Measurements from ENCODE around the gene NCAPG2. TPM values are rescaled to one million over a fixed set of nuclear protein-coding genes. Genes with fewer than 3 reads are reported as not detected.
A peak's percentile ranks its signal among the peaks of the same experiment; 100 is the strongest.

Gene NCAPG2, protein sequence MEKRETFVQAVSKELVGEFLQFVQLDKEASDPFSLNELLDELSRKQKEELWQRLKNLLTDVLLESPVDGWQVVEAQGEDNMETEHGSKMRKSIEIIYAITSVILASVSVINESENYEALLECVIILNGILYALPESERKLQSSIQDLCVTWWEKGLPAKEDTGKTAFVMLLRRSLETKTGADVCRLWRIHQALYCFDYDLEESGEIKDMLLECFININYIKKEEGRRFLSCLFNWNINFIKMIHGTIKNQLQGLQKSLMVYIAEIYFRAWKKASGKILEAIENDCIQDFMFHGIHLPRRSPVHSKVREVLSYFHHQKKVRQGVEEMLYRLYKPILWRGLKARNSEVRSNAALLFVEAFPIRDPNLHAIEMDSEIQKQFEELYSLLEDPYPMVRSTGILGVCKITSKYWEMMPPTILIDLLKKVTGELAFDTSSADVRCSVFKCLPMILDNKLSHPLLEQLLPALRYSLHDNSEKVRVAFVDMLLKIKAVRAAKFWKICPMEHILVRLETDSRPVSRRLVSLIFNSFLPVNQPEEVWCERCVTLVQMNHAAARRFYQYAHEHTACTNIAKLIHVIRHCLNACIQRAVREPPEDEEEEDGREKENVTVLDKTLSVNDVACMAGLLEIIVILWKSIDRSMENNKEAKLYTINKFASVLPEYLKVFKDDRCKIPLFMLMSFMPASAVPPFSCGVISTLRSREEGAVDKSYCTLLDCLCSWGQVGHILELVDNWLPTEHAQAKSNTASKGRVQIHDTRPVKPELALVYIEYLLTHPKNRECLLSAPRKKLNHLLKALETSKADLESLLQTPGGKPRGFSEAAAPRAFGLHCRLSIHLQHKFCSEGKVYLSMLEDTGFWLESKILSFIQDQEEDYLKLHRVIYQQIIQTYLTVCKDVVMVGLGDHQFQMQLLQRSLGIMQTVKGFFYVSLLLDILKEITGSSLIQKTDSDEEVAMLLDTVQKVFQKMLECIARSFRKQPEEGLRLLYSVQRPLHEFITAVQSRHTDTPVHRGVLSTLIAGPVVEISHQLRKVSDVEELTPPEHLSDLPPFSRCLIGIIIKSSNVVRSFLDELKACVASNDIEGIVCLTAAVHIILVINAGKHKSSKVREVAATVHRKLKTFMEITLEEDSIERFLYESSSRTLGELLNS
- 1 to 10 TPM; 4.6 to 6.4 (median 5.6) TPM for total RNA-seq

DNA sequence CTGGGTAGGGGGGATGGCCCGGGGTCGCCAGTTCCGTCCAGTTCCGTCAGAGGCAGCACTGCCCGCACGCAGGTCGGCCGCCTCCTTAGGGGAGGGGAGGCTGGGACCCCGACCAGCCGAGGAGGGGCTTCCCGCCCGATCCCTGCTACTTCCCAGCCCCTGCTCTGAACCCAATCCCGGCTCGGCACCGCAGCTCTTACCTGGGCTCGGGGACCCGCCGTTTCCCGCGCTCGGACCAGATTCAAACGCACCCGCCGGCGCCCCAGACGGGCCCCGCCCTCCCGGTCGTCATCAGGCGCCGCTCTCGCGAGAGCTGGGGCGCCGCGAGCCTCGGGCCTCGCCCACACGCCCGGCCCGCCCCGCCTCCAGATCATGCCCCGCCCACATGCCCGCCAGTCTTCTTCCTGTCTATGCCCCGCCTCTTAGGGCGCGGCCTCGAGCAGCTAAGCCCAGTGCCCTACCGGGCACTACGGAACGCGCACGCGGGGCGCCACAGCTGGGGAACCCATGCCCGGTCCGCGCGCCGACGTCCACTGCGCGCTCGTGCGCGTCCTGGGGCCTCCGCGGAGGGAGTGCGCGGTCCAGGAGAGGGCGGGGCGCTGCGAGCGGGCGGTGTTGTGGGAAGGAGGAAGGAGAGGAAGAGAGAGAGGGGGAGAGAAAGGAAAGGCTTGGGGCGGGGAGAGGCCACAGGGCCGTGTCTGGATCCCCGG lies at the start of gene NCAPG2:
Gene NCAPG2 (minus strand): TSS at position 281 of the 710 bp plus-strand sequence. CDS start 2,905 bp downstream, outside the sequence.
- Histone ChIP-seq H3K4me3 (peak within 1 kb of the TSS; percentile 45 to 73), H3K4me1 (peaks cover 0 to 22% (median 6%) of the 10 kb centered on the region in 3 donors), H3K9me3 (peaks cover 0 to 7% (median 0%) of the 10 kb centered on the region in 3 donors), H3K36me3 (peaks cover 0 to 6% of the 10 kb centered on the region in 2 donors), H3K27me3 (no peaks in the 10 kb centered on the region), H3K27ac (peak within 1 kb of the TSS; percentile 63 to 96 (median 92))
- peak; percentile 99 for ATAC-seq
- TF ChIP-seq POLR2AphosphoS5 (IDR thresholded peaks at IDR 0.05), result peak; percentile 87
- TF ChIP-seq, protein P1, sequence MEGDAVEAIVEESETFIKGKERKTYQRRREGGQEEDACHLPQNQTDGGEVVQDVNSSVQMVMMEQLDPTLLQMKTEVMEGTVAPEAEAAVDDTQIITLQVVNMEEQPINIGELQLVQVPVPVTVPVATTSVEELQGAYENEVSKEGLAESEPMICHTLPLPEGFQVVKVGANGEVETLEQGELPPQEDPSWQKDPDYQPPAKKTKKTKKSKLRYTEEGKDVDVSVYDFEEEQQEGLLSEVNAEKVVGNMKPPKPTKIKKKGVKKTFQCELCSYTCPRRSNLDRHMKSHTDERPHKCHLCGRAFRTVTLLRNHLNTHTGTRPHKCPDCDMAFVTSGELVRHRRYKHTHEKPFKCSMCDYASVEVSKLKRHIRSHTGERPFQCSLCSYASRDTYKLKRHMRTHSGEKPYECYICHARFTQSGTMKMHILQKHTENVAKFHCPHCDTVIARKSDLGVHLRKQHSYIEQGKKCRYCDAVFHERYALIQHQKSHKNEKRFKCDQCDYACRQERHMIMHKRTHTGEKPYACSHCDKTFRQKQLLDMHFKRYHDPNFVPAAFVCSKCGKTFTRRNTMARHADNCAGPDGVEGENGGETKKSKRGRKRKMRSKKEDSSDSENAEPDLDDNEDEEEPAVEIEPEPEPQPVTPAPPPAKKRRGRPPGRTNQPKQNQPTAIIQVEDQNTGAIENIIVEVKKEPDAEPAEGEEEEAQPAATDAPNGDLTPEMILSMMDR (IDR thresholded peaks at IDR 0.05), result peak in 3 of 4 experiments; percentile 46 to 85 (median 70)
- peak; percentile 78 to 89 for TF ChIP-seq POLR2A (IDR thresholded peaks at IDR 0.05)
- TF ChIP-seq EP300 (IDR thresholded peaks at IDR 0.05), result no peak
- 0% methylated on average over 2 to 10 of the region's 78 CpGs for WGBS, 2 donors (ENCODE audit: low coverage in 1 of 2)

DNA sequence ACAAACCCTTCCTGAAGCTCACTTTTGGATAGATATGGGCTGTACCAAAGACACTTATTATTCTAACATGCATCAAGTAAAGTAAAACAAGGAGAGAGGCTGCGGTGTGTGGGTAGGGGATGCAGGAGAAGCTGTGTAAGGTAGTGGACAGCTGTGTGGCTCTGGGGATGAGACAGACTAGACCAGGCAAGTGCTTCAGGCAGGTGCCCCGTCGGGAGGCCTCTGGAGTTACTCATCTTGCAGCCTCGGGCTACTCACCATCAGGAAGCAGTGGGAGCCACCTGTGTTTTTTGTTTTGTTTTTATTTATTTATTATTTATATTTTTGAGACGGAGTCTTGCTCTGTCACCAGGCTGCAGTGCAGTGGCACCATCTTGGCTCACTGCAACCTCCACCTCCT lies 49.3 kb upstream of the NCAPG2 start:
- H3K4me3 ChIP-seq, result no peak overlapping the region
- H3K27ac ChIP-seq, result no peak overlapping the region
- H3K4me1 ChIP-seq, result peaks cover 0 to 19% (median 0%) of the 10 kb centered on the region in 3 donors
- TF ChIP-seq, protein P1 (IDR thresholded peaks at IDR 0.05), result no peak
- TF ChIP-seq POLR2AphosphoS5 (IDR thresholded peaks at IDR 0.05) (no peak), EP300 (IDR thresholded peaks at IDR 0.05) (no peak), POLR2A (IDR thresholded peaks at IDR 0.05) (no peak)
- H3K9me3 ChIP-seq, result no peaks in the 10 kb centered on the region
- no peaks in the 10 kb centered on the region for H3K27me3 ChIP-seq
- H3K36me3 ChIP-seq, result peaks cover 5 to 72% of the 10 kb centered on the region in 2 donors
- ATAC-seq, result no peak
- WGBS, 2 donors (ENCODE audit: low coverage in 1 of 2), result 89 to 91% methylated on average over 1 to 5 of the region's 5 CpGs

DNA sequence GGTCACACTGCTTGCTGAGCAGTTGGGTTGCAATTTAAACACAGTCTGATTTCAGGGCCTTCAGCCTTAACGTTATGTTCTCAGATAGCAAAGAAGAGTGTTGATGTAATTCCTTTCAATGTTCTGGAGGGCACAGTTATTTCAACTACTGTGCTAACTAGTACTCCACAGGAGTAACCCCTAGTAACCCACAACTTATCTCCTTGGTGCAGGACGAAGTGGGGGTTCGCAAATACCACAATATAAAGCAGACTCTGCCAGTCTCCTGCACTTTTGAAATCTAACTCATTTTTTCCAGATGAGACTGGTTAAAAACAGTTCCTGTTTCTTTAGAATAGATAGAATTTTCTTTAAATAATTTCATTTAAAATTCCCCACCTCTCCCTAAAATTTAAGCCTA lies 47.1 kb upstream of the NCAPG2 start:
- peak overlapping the region in 1 of 4 donors; percentile 8 for H3K27ac ChIP-seq
- H3K9me3 ChIP-seq, result no peaks in the 10 kb centered on the region
- peaks cover 0 to 72% of the 10 kb centered on the region in 2 donors for H3K36me3 ChIP-seq
- WGBS, 2 donors (ENCODE audit: low coverage in 1 of 2), result 72 to 86% methylated on average over 3 of the region's 3 CpGs
- no peak for ATAC-seq
- H3K4me1 ChIP-seq, result peaks cover 0 to 19% (median 0%) of the 10 kb centered on the region in 3 donors
- TF ChIP-seq POLR2A (IDR thresholded peaks at IDR 0.05) (no peak), EP300 (IDR thresholded peaks at IDR 0.05) (no peak), POLR2AphosphoS5 (IDR thresholded peaks at IDR 0.05) (no peak)
- TF ChIP-seq, protein P1 (IDR thresholded peaks at IDR 0.05), result no peak
- no peaks in the 10 kb centered on the region for H3K27me3 ChIP-seq
- no peak overlapping the region for H3K4me3 ChIP-seq

DNA sequence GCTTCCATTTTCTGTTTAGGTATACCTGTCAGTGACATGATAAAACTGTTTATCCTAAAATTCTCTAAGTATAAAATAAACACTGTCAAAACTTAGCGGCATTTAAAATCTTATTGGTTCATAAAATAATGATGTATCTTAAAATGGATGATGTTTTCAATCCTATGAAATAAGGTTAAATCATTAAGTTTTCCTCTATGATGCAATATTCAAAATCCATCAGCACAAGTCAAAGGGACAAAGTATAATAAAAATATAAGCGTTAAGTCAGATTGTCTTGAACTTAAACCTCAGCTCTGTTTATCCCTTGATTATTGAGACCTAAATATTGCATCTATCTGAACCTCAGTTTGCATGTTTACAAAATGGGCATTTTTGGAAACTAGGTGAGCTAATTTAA lies 46.6 kb upstream of the NCAPG2 start:
- H3K27me3 ChIP-seq, result no peaks in the 10 kb centered on the region
- ATAC-seq, result no peak
- TF ChIP-seq, protein P1 (IDR thresholded peaks at IDR 0.05), result no peak
- no peak for TF ChIP-seq EP300 (IDR thresholded peaks at IDR 0.05)
- no peak for TF ChIP-seq POLR2A (IDR thresholded peaks at IDR 0.05)
- no peak for TF ChIP-seq POLR2AphosphoS5 (IDR thresholded peaks at IDR 0.05)
- H3K4me1 ChIP-seq, result peaks cover 0 to 19% (median 0%) of the 10 kb centered on the region in 3 donors
- H3K9me3 ChIP-seq, result no peaks in the 10 kb centered on the region
- peaks cover 0 to 72% of the 10 kb centered on the region in 2 donors for H3K36me3 ChIP-seq
- H3K27ac ChIP-seq, result peak overlapping the region in 1 of 4 donors; percentile 42
- H3K4me3 ChIP-seq, result no peak overlapping the region
- WGBS, 2 donors (ENCODE audit: low coverage in 1 of 2), result 50 to 65% methylated on average over 2 of the region's 2 CpGs

All from gastroesophageal sphincter (tissue), 4 donors.